GM19025 (cell line): Measurements from ENCODE around the gene AGRP.
"Not testable (repeated sequence)": the region's sequence is repeated elsewhere in the genome, so short reads cannot be mapped to it uniquely, and the experiment has no call there.

Experiments used
- ATAC-seq: cut with Tn5 transposase; IDR thresholded peaks from one replicate; pipeline ENCODE4 v1.9.1; 2021; ENCODE audit warnings: mild to moderate bottlenecking, low read depth, moderate library complexity; ENCODE audit not compliant: unreplicated experiment

AGRP gene

GRCh38 chr16:67483150-67483549 lies at the start of gene AGRP:
Gene AGRP, minus strand, starts transcription at chr16:67483547. Its CDS starts 149 bp downstream, at chr16:67483398.
- no peak for ATAC-seq

- no peak for ATAC-seq
These were observed 47.9 kb upstream of the AGRP start for GRCh38 chr16:67531247-67531646.

GRCh38 chr16:67530013-67530939 lies 46.9 kb upstream of the AGRP start:
- no peak for ATAC-seq

- no peak for ATAC-seq
These were observed 46.2 kb upstream of the AGRP start for GRCh38 chr16:67529582-67530012.

- peak; percentile 26 for ATAC-seq
These were observed 45.7 kb upstream of the AGRP start for GRCh38 chr16:67528870-67529581.

GRCh38 chr16:67528222-67528869 lies 45.0 kb upstream of the AGRP start, which contains the start of gene RIPOR1:
Gene RIPOR1, plus strand, starts transcription at chr16:67528829. Its CDS starts 9,618 bp downstream, at chr16:67538447.
- ATAC-seq, result peak; percentile 43

- no peak for ATAC-seq
These were observed 42.9 kb upstream of the AGRP start for GRCh38 chr16:67526149-67526791.

- ATAC-seq, result no peak
These were observed 42.0 kb upstream of the AGRP start for GRCh38 chr16:67525176-67525860.

GRCh38 chr16:67521095-67521804 lies 37.9 kb upstream of the AGRP start:
- ATAC-seq, result peak; percentile 68

- ATAC-seq, result no peak
These were observed 35.9 kb upstream of the AGRP start for GRCh38 chr16:67519242-67519641.

GRCh38 chr16:67518676-67519075 lies 35.3 kb upstream of the AGRP start:
- no peak for ATAC-seq

- peak; percentile 24 for ATAC-seq
These were observed 34.5 kb upstream of the AGRP start for GRCh38 chr16:67517661-67518423.

- no peak for ATAC-seq
These were observed 33.8 kb upstream of the AGRP start for GRCh38 chr16:67517155-67517445.

- ATAC-seq, result no peak
These were observed 33.2 kb upstream of the AGRP start for GRCh38 chr16:67516296-67517154.

- ATAC-seq, result no peak
These were observed 31.1 kb upstream of the AGRP start for GRCh38 chr16:67514382-67514828.

- ATAC-seq, result not testable (repeated sequence)
These were observed 30.5 kb upstream of the AGRP start for GRCh38 chr16:67513892-67514291.

GRCh38 chr16:67509016-67509415 lies 25.7 kb upstream of the AGRP start:
- no peak for ATAC-seq

GRCh38 chr16:67506468-67506867 lies 23.1 kb upstream of the AGRP start:
- ATAC-seq, result no peak
